Heart left ventricle (tissue), 16 donors: Measurements from ENCODE around the gene ODAD3. TPM values are rescaled to one million over a fixed set of nuclear protein-coding genes. Genes with fewer than 3 reads are reported as not detected.

Source experiments
- ATAC-seq, 4 donors: fragments of 200-7000 bp; cut with Tn5 transposase; one replicate each; pipeline ENCODE4 v1.9.1; 2020 to 2022; ENCODE audit warnings: moderate library complexity in 4 of 4, mild to moderate bottlenecking in 3 of 4, moderate number of reproducible peaks in 1 of 4
- DNase-seq, 5 donors: peaks; one replicate each; pipeline ENCODE4 v3.0.0-alpha.2; 2020
- H3K27ac ChIP-seq, 12 donors: fragments of 200-600 bp; sonication (generic) in 4 of 12; one replicate each; pipeline versions ENCODE4 v1.5.0 to v1.8.0; 2016 to 2022; ENCODE audit warnings: mild to moderate bottlenecking in 2 of 12
- H3K27me3 ChIP-seq, 9 donors: fragments of 200-600 bp; sonication (generic) in 2 of 9; one replicate each; pipeline versions ENCODE4 v1.5.1 to v1.8.0; 2016 to 2022; ENCODE audit warnings: mild to moderate bottlenecking in 3 of 9
- H3K36me3 ChIP-seq, 9 donors: fragments of 200-600 bp; sonication (generic) in 2 of 9; one replicate each; pipeline versions ENCODE4 v1.5.0 to v1.8.0; 2018 to 2022; ENCODE audit warnings: mild to moderate bottlenecking in 2 of 9
- H3K4me1 ChIP-seq, 12 donors: fragments of 200-600 bp; sonication (generic) in 4 of 12; one replicate each; pipeline versions ENCODE4 v1.5.0 to v1.8.0; 2016 to 2022; ENCODE audit warnings: mild to moderate bottlenecking in 3 of 12
- H3K4me3 ChIP-seq, 12 donors: fragments of 200-600 bp; sonication (generic) in 4 of 12; one replicate each; pipeline versions ENCODE4 v1.5.0 to v1.8.0; 2017 to 2022; ENCODE audit warnings: mild to moderate bottlenecking in 9 of 12, moderate library complexity in 4 of 12
- H3K9me3 ChIP-seq, 12 donors: fragments of 200-600 bp; sonication (generic) in 4 of 12; one replicate each; pipeline versions ENCODE4 v1.5.0 to v1.8.0; 2016 to 2022; ENCODE audit warnings: mild to moderate bottlenecking in 1 of 12
- POLR2A ChIP-seq, 2 donors: fragments of 450-650 bp; IDR thresholded peaks; one replicate each; pipeline ENCODE4 v1.6.1; 2017; ENCODE audit warnings: antibody characterized with exemption in 2 of 2, mild to moderate bottlenecking in 2 of 2, moderate library complexity in 2 of 2
- WGBS, 4 donors: extraction: QIAGEN DNeasy Blood & Tissue Kit in 2 of 4; methylation state at CpG; one replicate each; pipeline versions ENCODE4 v1.1.5 to v1.1.7; 2013 to 2018; 5-methylcytosine and 5-hydroxymethylcytosine counted together
- intact Hi-C, 10 donors: fragments of 100-400 bp; cut with DNase I; formaldehyde crosslinking; loops; one replicate each; pipeline versions ENCODE4 v1.11.1 to v1.14.2; 2022
- polyA plus RNA-seq, 2 donors: library from polyadenylated mRNA; stranded (reverse); fragments of 200-250 nt; gene quantifications; one replicate each; pipeline ENCODE4 v1.2.3, GENCODE V29; 2013
- total RNA-seq, 9 donors: library from RNA; depleted of rRNA in 2 of 9; stranded (reverse); fragments of >200 nt in 2 of 9; fragmentation: NEBNext Ultra II Directional in 3 of 9; extraction: Animal tissue kit (Norgen Biotek cat#: 25700) in 3 of 9; gene quantifications; one replicate each; pipeline versions ENCODE4 v1.1.0 to v1.2.4, GENCODE V29; 2016 to 2023
- TF ChIP-seq, protein P1 (sequence below), 12 donors: fragments of 200-600 bp; sonication (generic) in 4 of 12; IDR thresholded peaks; one replicate each; pipeline versions ENCODE4 v1.5.0 to v1.8.0; 2018 to 2022; ENCODE audit warnings: antibody characterized with exemption in 12 of 12, mild to moderate bottlenecking in 5 of 12
- donor health status: ischemic (EF 13 %, LVEDD 7.1; RV severe dilation, severe dysfunction).
- donor health status: healthy with polysubstance abuse.
- donor health status: DM: no; HTN: yes; CAD: no.
- donor health status: DM: no; HTN: no; CAD: no.
- donor health status: ischemic (EF 25% LVEDD 6.9; RV normal size, moderate dysfunction).
- donor health status: ischemic (EF 25% LVEDD 5.7; RV mildly dilated, moderate dysfunction).
- donor health status: healthy.
- donor health status: DM: yes; HTN: yes; CAD: no.
- donor health status: ischemic (EF 35%, LVEDD 5.7; RV mildly dilated, moderate dysfunction).
- donor health status: nonischemic (EF 11% LVEDD 7.7; RV severe dilation, severe dysfunction).
- donor health status: DM: yes; HTN: yes; CAD: no.
- donor health status: PGD.
- donor health status: ischemic (EF 29% LVEDD 5.4; RV normal size, mild dysfunction).
- donor health status: nonischemic (EF 23%, LVEDD 6.1; RV moderate dilation, normal function).

ODAD3 gene
- total and polyA plus RNA-seq, 11 donors = 0.18 to 0.84 (median 0.32) TPM; not detected in 2

DNA sequence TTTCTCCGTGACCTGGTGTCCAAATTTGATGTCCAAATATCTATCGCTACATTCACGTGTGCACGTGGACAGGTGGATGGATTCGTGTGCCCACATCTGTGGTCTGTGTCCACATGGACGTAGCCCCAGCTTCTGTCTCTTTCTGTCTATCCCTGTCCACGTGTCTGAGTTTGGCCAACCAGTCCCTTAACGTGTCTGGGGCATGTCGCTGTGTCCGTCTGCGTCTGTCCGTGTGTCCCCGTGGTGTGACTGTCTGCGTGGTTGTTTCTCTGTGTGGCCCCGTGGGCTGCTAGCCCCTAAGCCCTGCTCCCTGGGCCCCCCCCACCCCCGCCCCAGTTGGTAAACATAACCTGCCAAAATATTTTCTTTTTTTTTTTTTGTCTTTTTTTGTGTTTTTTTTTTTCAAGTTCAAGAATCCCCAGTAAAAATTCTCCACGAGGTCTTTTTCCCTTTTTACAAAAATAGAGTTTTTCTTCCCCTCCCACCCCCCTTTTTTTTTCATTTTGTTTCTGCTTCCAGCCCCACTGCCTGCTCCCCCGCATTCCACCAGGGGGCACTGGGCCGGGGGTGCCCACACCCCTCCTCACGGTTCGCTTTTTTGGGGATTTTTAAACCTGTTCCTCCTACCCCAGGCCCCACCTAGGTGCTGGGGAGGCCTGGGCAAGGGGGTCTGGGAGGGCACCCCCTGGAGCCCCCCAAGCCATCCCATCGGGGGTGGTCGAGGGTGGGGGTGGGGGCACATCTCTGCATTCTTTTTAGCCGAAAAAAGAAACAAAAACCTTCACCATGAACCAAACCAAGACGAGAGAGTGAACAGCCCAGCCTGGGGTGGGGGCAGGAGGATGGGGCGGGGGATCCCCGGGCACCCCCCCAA lies 18.8 kb upstream of the ODAD3 start:
- ATAC-seq (no peak), DNase-seq (no peak)
- Histone ChIP-seq H3K27me3 (peaks cover 0 to 12% (median 0%) of the 10 kb centered on the region in 9 donors), H3K36me3 (peaks cover 0 to 24% (median 18%) of the 10 kb centered on the region in 9 donors), H3K27ac (no peak overlapping the region), H3K9me3 (no peaks in the 10 kb centered on the region), H3K4me3 (no peak overlapping the region), H3K4me1 (peaks cover 0 to 7% (median 0%) of the 10 kb centered on the region in 12 donors)
- intact Hi-C loops = no loop called here
- TF ChIP-seq, protein P1, sequence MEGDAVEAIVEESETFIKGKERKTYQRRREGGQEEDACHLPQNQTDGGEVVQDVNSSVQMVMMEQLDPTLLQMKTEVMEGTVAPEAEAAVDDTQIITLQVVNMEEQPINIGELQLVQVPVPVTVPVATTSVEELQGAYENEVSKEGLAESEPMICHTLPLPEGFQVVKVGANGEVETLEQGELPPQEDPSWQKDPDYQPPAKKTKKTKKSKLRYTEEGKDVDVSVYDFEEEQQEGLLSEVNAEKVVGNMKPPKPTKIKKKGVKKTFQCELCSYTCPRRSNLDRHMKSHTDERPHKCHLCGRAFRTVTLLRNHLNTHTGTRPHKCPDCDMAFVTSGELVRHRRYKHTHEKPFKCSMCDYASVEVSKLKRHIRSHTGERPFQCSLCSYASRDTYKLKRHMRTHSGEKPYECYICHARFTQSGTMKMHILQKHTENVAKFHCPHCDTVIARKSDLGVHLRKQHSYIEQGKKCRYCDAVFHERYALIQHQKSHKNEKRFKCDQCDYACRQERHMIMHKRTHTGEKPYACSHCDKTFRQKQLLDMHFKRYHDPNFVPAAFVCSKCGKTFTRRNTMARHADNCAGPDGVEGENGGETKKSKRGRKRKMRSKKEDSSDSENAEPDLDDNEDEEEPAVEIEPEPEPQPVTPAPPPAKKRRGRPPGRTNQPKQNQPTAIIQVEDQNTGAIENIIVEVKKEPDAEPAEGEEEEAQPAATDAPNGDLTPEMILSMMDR (IDR thresholded peaks at IDR 0.05) = peak in 4 of 12 donors; percentile 9 to 23 (median 12)
- TF ChIP-seq POLR2A (IDR thresholded peaks at IDR 0.05) = no peak
- 57 to 62% (median 60%) methylated on average over 26 to 27 of the region's 27 CpGs for WGBS, 4 donors

DNA sequence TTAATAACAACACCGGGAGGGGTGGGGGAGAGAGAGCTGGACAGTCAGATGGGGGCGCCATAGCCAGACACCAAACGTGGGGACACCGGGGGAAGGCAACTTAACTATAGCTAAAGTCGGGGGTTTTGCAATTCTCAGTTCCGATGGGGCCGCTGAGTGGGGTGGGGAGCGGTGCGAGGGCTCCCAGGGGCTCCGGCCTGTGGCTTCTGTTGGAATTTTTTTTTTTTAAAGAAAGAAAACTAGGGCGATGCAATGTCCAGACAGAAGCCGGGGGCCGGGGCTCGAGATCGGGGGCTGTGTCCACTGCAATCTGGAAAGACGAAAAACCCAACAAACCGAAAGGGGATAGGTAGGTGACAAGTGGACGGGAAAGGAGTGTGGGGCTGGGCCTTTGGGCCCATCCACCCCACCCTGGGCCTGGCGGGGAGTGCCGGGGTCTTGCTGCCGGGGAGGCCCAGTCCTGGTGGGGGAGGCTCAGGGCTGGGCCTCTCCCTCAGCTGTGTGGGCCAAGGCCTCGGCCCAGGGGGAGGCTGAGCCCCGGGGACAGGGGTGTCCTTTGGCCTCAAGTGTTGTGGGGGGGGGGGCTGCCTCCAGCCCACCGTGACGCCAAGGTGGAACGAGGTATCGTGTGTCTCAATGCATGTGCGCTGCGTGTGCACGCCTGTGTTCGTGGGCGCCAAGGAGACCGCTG lies 17.8 kb upstream of the ODAD3 start:
- peaks cover 0 to 9% (median 0%) of the 10 kb centered on the region in 9 donors for H3K27me3 ChIP-seq
- ATAC-seq = peak in 1 of 4 donors; percentile 21
- no peak overlapping the region for H3K27ac ChIP-seq
- no peak for TF ChIP-seq POLR2A (IDR thresholded peaks at IDR 0.05)
- TF ChIP-seq, protein P1 (IDR thresholded peaks at IDR 0.05) = peak in 1 of 12 donors; percentile 3
- H3K4me1 ChIP-seq = peaks cover 0 to 7% (median 0%) of the 10 kb centered on the region in 12 donors
- intact Hi-C loops = no loop called here
- H3K4me3 ChIP-seq = no peak overlapping the region
- H3K9me3 ChIP-seq = no peaks in the 10 kb centered on the region
- no peak for DNase-seq
- 76 to 81% (median 77%) methylated on average over 27 to 33 of the region's 33 CpGs for WGBS, 4 donors
- H3K36me3 ChIP-seq = peaks cover 0 to 34% (median 27%) of the 10 kb centered on the region in 9 donors

DNA sequence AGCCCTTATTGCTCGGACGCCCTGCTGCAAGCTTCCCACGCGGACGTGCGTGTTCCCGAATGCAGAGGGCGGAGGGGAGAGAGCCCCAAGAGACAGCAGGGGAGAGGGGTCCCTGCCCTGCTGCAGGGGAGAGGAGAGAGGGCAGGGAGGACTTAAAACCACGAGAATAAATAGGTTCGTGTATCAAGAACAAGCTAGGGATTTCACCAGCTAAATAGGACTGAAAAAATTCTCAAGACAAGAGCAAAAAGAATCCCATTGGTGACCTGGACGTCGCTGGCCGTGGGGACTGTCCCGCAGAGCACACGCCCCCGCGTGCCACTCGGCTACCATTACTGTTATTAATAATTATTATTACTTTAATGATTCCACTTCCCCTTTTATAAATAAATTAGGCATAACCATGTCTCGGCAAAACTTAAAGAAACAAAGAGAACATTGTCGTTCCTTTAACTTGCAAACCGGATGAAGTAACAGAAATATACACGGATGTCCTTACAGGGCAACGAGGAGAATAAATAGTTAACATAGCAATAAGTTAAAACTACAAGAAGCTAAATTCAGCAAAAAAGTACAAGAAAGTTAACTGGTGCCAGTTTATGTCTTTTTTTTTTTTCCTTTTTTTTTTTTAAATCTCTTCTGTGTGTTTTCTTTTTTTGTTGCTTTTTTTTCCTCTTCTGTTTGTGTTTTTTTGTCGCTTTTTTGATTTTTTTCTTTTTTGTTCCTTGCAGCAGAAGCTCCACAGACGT lies 17.1 kb upstream of the ODAD3 start:
- DNase-seq (peak in 1 of 5 donors; percentile 44), ATAC-seq (no peak)
- intact Hi-C loops = no loop called here
- Histone ChIP-seq H3K27ac (peak overlapping the region in 5 of 12 donors; percentile 5 to 50 (median 21)), H3K36me3 (peaks cover 0 to 41% (median 32%) of the 10 kb centered on the region in 9 donors), H3K9me3 (no peaks in the 10 kb centered on the region), H3K27me3 (peaks cover 0 to 9% (median 0%) of the 10 kb centered on the region in 9 donors), H3K4me3 (peak overlapping the region in 4 of 12 donors; percentile 10 to 28 (median 18)), H3K4me1 (peaks cover 0 to 7% (median 0%) of the 10 kb centered on the region in 12 donors)
- 30 to 44% (median 42%) methylated on average over 25 of the region's 25 CpGs for WGBS, 4 donors
- no peak for TF ChIP-seq POLR2A (IDR thresholded peaks at IDR 0.05)
- TF ChIP-seq, protein P1 (IDR thresholded peaks at IDR 0.05) = no peak
